ENCODE results near the gene EVI5.

EVI5 gene

GRCh38 chr1:92791487-92792066 lies 6.7 kb upstream of the EVI5 start:
- TF ChIP-seq CTCF (conservative IDR thresholded peaks at IDR 0.05) = no peak
- H3K27ac ChIP-seq = no peak overlapping the region

DNA sequence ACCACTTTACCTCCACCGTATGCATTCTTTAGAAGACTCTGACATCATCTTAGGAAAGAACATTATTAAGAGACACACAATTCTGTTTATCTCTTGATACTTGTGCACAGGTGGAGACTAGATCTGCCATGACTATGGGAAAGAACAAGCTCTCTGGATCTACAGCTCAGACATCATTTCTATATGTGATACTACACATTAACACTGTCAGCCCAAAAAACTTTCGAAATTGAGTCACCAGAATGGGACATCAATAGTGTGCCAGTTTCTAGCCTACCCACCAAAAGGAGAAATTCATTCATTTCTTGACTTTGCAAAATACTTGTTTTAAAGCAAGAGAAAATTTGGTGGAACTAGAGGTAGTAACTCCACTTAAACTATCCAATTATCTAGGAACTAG lies 6.0 kb upstream of the EVI5 start:
- TF ChIP-seq CTCF (conservative IDR thresholded peaks at IDR 0.05) = no peak
- no peak overlapping the region for H3K27ac ChIP-seq

DNA sequence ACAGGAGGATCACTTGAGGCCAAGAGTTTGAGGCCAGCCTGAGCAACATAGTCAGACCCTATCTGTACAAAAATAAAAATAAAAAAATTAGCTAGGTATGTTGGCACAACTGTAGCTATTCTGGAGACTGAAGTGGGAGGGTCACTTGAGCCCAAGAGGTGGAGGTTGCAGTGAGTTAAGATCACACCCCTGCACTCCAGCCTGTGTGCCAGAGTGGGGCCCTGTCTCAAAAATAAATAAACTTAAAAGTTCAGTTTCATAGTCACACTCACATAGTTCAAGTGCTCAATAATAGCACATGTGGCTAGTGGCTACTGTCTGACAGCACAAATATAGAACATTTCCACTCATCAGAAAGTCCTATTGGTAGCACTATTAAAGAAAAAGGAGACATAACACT lies 5.2 kb upstream of the EVI5 start:
- TF ChIP-seq CTCF (conservative IDR thresholded peaks at IDR 0.05) = no peak
- H3K27ac ChIP-seq = no peak overlapping the region

DNA sequence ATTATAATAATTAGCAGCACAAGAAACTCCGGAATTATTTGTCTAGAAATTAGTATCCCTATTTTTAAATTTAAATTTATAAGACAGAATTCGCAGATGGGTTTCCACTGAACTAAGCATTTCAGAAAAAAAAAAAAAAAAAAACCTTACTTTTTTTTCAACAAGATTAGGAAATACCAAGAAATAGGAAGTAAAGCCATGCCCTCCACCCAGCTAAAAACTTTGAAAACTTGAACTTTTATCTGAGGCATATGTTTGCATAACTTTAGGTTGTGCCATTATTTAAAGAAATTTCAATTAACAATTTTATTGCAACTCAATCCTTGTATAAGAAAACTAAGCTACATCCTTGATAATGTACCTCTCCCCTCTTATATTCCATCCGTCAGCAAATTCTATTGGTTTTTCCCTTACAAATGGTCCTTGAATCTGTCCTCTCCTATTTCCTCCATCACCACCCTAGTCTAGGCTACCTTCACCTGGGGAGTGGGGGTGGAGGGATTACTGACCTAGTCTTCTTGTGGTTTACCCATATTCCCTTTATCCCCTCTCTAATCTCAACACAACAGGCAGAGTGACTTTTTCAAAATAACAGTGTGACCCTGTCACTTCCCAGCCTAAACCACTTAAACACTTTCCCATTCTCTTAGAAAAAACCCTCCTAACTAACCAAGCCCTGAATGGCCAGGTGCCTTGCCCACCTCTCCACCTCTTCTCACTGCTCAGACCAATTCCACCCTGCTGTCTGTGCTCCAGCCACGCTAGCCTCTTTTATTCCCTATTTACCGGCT lies 1.4 kb upstream of the EVI5 start:
- no peak for TF ChIP-seq CTCF (conservative IDR thresholded peaks at IDR 0.05)
- H3K27ac ChIP-seq = peak overlapping the region; percentile 78

- TF ChIP-seq CTCF (conservative IDR thresholded peaks at IDR 0.05) = no peak
- H3K27ac ChIP-seq = peak overlapping the region; percentile 78
These were observed 778 bp downstream of the EVI5 start for GRCh38 chr1:92784021-92784638.

- H3K27ac ChIP-seq = peak overlapping the region; percentile 78
These were observed 1.4 kb downstream of the EVI5 start for GRCh38 chr1:92783550-92783949.

More at GRCh38 chr1:92783550-92783949, 1.4 kb downstream of the EVI5 start:
- TF ChIP-seq CTCF (conservative IDR thresholded peaks at IDR 0.05) = peak; percentile 49; the same call in 1 of the 2 replicates
